ENCODE data around the gene TBL2.
"Not testable (repeated sequence)": the region's sequence is repeated elsewhere in the genome, so short reads cannot be mapped to it uniquely, and the experiment has no call there.

The TBL2 gene

DNA sequence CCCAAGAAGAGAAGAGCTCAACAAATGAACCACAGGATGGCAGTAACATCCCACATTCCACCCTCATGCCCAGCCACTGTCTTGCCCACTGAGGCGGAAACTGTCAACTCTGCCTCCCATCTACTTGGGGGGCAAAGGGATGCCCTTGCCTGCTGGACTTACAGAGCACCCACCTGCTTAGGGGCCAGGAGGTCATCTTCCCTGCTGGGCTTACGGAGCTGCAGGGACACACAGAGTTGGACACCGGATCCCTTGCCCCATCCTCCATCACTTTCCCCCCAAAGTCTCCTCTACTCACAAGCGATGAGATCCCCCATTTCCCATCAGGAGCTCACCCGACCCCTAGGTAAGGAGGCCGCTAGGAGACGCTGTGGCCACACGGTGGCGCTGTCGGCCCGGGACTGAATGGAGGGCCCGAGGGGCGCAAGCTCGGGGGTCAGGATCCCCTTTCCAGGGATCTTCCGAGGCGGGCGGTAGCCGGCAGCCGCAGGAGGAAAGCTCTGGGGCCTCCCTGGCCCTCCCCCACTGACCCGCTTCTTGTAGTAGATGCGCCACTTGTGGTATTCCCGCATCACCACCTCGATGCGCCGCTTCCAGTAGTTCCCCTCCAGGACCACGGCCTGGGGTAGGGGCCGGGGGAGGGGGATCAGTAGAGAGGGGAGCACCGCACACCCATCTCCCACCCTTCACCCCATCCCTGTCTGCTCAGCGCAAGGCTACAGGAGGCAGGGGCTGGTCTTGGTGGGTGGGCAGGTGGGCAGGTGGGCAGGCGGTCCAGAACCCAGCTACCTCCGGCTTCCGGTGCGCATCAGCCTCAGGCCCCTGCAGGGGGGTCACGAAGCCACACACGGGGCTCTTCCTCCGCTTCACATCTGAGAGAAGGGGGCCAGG lies 28.7 kb upstream of the TBL2 start:
- peak; percentile 43 for DNase-seq (ENCODE audit: low read depth)

DNA sequence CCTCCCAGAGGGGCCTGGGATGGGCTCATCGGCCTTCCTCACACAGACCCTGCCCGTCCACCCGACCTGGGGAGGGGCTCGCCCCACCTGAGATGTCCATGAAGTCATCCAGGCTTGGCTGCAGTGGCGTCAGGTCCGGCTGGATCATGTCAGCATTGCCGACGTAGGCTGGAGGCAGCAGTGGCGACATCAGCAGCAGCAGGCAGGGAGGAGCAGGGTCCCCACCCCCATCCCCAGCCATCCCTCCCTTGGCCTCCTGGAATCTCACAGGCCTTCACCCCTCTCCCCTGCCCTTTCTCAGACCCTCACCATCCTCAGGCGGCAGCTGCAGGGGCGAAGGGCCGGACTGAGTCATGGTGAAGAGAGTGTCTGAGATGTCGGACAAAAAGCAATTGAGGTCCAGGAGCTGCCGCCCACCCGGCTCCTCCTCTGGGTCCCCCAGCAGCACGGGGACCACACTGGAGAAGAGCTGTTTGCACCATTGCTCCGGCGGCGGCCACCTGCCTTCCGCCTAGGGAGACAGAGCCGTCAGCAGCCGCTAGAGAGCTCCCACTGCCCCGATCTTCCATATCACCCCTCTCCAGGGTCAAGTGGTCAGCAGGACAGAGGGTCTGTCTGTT lies 27.3 kb upstream of the TBL2 start:
- DNase-seq (ENCODE audit: low read depth), result no peak

DNA sequence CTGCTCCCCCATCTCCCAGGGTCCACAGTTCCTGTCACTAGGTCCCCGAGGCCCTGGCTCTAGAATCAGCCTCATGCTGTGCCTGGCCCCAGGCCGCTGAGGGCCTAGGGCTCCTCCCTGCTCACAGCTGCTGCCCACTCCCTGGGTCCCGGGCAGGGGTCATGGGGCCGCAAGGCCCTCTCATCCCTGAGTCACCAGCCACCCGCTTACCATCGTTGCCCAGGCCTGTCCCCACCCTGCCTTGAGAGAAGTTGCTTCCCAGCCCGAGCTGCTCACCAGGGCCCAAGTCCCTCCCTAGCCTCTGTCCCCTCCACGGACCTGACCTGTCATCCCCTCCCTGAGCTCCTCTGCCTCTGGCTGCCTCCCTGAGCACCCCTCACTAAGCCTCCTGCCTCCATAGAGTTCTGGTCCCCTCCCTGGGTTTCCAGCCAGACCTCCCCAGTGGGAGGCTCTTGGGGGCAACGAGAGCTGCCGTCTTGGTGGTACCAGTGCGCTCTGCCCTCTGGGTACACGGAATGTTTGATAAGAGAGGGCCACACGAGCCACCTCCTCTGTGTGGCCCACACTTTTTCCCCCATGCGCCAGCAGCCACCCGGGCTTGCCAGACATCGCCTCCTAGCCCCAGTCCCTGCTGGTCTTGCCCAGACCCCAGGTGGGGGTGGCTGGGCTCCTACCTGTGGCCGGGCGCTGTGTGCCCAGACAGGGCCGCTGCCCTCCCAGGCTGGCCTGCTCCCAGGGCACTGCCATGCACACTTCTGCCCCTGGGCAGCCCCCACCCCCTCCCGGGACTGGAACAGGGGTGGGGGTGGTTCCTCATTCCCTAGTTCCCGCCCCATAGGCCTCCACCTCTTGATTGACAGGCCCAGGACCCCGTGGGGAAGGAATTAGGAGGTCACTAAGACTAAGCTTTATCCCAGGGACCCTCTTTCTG lies 24.6 kb upstream of the TBL2 start:
- DNase-seq (ENCODE audit: low read depth), result no peak

DNA sequence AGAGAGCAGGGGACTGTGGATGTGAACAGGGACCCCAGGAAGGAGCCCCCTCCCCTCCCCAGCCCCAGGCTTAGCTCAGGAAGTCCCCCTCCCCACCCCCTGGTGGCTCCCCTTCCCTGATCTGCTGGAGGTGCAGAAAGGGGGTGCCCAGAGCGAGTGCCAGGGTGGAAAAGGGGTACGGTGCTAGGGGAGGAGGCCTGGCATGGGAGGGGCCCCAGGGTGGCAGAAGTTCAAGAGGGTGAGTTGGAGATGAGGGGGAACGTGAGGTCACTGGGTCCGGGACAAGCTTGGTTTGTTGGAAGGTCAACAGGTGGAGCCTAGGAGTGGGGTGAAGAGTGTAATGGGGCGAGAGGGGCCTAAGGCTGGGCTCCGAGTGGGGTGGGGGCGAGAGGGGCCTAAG lies 21.5 kb upstream of the TBL2 start:
- DNase-seq (ENCODE audit: low read depth), result no peak

DNA sequence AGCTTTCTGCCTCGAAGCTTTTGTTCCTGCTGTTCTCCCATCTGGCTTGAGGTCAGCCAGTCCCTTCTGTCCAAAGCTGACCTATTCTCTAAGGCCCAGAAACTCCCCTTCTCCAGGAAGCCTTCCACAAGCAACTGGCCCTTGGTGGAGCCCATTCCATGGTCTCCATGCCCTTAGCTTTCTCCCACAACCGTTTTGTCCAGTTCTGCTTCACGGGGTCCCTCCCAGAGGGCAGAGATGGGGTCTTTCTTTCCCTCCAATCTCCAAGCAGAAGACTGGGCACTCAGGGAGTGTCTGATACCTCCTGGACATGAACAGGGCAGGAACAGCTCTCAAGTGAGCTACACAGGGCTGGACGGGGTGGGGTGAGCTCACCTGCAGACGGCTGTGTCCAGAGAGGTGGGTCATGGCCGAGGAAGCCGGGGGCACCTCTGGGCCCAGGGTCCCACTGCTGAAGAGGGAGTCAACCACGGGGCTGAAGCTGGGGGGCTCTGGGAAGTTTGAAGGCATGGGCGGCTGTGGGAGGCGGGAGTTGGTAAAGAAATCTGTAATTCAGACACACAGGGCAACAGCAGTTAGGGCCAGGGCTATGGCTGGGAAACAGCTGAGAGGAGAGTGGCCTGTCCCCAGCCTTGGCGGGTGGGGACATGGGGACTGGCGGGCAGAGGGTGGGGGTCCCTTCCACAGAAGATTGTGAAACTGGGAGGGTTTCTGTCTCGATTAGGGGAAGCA lies 20.9 kb upstream of the TBL2 start:
- no peak for DNase-seq (ENCODE audit: low read depth)

DNA sequence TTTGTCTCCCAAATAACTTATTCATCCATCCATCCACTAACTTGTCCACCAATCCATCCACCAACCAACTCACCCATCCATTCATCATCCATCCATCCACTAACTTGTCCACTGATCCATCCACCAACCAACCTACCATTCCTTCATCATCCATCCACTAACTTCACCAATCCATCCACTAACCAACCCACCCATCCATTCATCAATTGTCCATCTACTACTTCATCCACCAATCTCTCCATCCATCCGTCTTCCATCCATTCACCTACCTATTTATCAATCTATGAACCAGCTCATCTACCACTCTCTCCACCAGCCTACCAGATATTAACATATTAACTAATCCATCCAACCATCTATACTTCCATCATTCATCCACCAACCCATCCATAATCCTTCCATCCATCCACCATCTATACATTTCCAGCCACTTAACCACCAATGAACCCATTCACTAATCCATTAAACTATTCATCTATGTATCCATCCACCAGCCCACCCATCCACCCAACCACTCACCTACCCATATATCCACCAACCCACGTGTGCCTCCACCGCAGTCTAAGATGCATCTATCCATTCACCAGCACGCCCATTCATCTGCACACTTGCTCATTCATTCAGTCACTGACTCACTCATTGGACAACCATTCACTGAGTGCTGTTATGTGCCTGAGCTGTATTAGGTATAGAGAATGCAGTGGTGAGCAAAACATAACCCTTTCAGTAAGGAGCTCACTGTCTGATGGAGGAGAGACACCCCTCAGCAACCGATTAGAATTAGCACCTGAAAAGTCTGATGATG lies 19.8 kb upstream of the TBL2 start:
- no peak for DNase-seq (ENCODE audit: low read depth)

DNA sequence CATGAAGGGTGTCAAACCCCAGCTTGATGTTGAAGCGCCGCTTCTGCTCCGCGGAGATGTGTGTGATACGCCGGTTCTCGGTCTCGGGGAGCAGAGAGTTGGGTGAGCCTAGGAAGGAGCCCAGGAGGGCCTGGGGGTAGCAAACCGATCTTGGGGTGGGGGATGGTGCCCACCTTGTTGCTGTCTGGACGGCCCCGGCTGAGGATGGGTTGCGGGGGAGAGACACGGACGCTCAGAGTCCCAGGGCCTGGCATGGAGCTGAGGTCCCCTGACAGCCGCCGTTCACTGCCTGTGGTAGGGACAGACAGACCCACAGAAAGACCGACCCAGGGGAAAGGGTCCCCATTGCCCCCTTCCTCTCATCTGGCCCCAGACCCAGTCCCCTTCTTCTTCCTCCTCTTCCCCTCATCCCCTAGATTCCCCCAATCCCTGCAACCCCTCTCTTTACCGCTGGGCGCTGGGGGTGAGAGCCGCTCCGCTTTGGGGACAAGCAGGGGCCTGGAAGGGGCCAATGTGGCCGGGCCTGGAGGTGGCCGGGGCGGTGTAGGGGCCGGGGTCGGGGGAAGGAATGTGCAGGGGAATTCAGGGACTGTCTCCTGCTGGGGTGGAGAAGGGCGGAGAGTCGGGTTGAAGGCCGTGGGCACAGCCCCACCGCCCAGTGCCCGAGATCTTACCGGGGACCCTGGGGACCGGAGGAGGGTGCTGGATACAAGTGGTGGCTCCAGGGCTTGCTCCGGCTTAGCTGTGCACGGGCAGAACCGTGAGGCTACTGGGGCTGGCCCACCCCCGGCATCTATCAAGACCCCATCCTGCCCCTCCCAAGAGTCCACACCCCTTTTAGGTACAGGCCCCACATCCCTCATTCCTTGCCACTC lies 18.0 kb upstream of the TBL2 start:
- DNase-seq (ENCODE audit: low read depth), result no peak

DNA sequence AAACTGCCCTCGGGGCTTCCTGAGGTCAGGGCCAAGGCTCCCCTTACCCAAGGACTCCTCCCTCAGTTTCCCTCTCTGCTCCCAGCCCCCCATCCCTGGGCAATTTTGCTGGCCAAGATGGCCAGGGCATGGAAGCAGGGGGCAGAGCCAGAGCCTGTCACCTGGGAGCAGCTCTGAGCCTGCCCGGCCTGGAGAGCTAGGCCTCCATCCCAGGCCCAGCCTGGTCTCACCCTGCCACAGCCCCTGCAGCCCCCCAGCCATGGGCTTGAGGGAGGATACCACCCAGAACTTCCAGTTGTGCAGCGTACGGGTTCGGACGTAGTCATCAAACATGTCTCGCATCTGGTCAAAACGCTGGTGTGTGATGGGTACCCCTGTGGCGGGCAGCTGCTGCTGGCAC lies 17.0 kb upstream of the TBL2 start:
- DNase-seq (ENCODE audit: low read depth), result no peak

DNA sequence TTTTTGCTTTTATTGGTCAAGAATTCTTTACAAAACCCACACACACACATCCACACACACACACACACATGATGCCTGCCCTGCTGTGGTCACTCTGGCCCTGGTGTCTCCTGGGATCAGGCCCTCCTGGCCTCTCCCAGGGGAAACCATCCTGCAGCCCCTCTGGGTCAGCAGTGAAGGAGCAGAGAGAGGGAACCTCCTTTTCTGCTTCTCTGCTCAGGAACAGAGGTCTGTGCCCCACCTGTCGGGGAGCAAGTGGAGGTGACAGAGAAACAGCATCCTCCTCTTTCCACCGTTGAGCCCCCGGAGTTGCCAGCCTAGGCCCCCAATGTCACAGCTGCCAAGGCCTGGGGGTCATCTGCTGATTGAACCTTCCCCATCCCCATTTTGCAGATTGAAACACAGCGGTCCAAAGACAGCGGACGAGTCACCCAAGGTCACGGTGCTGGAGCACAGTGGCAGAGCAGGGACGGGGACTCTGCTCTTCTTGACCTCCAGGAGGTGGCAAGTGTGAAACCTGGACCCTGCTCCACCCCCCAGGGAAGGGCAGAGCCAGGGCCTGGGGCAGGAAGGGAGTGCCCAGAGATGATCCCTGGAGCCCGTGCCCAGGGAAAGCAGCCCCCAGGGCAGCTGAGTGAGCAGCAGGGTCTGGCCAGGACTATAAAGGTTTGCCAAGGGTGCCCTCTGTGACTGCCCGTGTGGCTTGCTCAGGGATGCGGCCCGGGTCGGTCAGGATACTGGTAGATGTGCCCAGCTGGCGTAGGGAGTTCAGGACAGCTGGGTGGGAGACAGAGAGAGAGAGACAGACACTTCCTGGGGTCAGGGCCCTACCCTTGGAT lies 15.0 kb upstream of the TBL2 start:
- no peak for DNase-seq (ENCODE audit: low read depth)

DNA sequence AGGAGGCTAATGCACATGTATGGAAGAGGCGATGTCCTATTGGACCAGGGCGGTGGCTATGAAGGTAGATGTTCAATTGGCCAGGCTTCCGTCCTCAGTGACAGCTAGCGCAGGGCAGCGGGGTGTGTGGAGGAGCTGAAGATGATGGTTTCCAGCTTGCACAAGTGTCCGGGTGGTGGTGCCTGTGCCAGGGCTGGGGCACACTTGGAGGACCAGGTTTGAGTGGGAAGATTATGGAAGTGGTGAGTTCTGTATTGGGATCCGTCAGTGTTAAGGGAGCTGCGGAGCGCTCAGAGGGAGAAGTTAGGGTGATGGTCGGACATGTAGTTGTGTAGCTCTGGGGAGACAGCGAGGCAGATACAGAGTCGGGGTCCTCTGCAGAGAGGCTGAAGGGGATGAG lies 8.5 kb upstream of the TBL2 start:
- no peak for DNase-seq (ENCODE audit: low read depth)

DNA sequence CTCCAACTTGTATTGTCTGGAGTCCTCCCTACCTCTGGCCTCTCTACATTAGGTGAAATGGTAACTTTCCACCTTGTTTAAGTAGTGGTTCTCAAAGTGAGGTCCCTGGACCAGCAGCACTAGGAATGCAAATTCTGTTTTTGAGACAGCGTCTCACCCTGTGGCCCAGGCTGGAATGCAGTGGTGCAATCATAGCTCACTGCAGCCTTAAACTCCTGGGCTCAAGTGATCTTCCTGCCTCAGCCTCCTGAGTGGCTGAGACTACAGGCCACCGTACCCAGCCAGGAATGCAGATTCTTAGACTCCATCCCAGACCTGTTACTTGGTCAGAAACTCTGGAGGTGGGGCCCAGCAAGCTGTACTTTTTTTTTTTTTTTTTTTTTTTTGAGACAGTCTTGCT lies 6.8 kb upstream of the TBL2 start:
- DNase-seq (ENCODE audit: low read depth), result peak; percentile 37

DNA sequence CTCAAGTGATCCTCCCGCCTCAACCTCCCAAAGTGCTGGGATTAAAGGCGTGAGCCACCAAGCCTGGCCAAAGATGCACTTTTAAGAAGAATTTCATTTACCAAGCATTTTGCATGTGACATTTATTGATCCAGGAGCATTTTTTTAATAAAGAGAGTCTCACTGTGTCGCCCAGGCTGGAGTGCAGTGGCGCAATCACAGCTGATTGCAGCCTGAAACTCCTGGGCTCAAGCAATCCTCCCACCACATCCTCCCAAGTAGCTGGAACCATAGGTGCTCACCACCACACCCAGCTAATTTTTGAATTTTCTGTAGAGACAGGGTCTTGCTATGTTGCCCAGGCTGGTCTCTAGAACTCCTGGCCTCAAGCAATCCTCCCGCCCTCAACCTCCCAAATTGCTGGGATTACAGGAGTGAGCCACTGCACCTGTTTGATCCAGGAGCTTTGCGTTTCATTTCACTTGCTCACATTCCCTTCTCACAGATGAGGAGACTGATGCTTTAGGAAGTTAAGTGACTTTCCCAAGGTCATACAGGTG lies 4.4 kb upstream of the TBL2 start:
- DNase-seq (ENCODE audit: low read depth), result no peak

DNA sequence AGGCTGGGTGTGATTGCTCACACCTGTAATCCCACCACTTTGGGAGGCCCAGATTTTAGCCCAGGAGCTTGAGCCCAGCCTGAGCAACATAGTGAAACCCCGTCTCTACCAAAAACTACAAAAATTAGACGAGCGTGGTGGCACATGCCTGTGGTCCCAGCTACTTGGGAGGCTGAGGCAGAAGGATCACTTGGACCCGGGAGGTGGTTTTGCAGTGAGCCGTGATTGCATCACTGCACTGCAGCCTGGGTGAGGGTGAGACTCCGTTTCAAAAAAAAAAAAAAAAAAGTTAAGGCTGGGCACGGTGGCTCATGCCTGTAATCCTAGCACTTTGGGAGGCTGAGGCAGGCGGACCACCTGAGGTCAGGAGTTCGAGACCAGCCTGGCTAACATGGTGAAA lies 2.6 kb upstream of the TBL2 start:
- not testable (repeated sequence) for DNase-seq (ENCODE audit: low read depth)

DNA sequence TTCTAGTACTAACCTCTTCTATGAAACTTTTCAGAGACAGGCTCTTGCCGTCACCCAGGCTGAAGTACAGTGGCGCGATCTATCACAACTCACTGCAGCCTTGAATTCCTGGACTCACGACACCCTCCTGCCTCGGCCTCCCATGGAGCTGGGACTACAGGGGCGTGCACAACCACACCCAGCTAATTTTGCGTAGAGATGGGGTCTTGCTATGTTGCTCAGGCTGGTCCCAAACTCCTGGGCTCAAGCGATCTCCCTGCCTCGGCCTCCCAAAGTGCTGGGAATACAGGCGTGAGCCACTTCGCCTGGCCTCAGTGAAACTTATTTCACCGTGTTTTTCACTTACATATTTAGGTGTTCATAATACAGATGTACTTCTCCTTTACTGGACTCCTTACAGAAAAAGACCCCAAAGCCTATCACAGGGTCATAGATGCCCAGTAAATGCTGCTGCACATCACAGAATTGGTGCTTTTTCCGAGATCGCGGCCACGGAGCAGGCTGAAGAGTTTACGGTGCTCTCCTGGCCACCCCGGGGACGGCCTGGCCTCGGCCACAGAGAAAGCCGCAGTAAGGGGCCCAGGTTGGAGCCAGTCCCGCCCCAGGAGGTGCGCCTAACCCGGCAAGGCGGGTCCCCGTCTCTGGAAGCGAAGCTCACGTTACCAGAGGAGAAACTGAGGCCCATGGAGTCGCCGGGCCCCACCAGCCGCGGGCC lies 595 bp downstream of the TBL2 start:
- peak; percentile 49 for DNase-seq (ENCODE audit: low read depth)

DNA sequence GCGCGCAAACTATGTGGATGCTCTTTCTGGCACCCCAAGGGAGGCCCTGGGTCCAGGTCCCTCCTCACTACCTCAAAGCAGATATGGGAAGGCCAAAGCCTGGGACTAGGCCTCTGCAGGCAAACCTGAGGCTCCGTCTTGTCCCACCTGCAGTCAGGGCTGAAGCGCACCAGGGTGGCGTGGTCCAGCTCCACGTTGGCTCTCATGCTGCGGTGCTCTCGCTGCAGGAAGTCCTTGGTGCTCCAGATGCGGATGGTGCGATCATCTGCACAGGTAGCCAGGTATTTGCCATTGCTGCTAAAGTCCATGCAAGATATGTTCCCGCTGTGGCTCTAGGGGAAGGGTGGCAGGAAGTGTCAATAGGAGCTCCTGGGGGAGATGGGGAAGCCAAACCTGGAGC lies 4.6 kb downstream of the TBL2 start:
- DNase-seq (ENCODE audit: low read depth), result no peak

DNA sequence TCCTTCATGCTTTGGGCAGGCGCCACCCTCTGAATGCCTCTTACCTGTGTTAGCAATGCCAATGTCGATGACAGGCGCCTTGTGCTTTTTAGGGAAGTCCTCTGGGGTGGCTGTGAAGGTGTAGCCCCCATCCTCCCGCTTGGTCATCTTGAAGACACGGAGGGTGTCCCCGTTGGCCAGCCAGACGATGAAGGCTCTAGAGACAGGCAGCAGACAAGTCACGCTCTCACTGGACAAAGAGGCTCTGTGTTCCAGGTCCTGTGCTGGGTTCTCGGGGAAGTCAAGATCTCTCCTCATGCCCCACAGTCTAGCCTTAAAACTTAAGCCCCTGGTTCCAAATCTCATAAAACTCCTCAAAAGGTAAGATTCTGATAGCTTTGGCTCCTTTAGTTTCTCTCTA lies 5.1 kb downstream of the TBL2 start:
- DNase-seq (ENCODE audit: low read depth), result no peak

DNA sequence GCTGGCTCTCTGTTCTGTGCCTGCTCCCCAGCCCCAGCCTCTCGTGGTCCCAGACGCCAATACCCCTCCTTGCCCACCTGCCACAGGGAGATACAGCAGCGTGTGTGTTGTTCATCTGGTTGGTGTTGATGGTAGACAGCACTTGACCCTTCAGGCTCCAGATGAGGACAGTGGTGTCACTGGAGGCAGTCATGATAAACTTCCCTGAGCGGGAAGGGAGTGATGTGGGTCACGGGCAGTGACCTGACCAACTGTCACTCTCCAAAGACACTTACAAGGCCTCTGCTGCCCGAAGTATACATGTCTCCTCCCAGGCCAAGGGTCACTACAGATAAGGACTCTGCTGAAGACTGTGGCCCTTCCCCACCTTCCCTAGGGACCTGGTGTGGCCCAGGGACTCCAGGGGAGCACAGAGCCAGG lies 5.6 kb downstream of the TBL2 start:
- no peak for DNase-seq (ENCODE audit: low read depth)

DNA sequence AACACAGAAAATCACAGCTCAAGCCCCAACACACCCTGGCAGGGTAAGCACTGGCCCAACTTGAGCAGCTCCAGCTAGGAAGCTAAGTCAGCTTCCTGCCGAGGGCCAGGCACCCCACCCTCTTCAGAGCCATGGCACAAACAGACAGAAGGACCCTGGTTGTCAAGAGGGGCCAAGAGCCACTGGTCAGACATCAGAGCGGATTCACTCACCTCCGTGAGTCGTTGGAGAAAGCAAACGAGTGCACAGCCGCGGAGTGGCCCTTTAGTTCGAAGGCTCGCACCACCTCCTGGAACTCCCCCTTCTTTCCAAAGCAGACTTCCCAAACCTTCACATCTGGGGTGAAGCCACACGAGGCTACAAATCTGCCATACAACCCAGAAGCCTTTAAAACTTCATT lies 7.4 kb downstream of the TBL2 start:
- no peak for DNase-seq (ENCODE audit: low read depth)
